Activated CD8-positive, alpha-beta memory T cell treated with anti-CD3 and anti-CD28 coated beads, Interleukin-2, amount 10 ng/mL, durations not matched to agents 7 days and 5 days (primary cell): Measurements from ENCODE around the gene MFAP4. TPM values are rescaled to one million over a fixed set of nuclear protein-coding genes. Genes with fewer than 3 reads are reported as not detected.

Experiments
- ATAC-seq: fragments of 150-1000 bp; cut with Tn5 transposase; one replicate; pipeline ENCODE4 v1.10.0; 2021; ENCODE audit warnings: moderate library complexity
- CTCF ChIA-PET: fragments of 350-600 bp; sonication (Branson Sonifier 250); formaldehyde crosslinking; loops from one replicate; lab custom pipeline; 2021; ENCODE audit warnings: antibody characterized with exemption; lab: Charles Lee
- DNase-seq: peaks from one replicate; pipeline ENCODE4 v3.0.0-alpha.2; 2020
- H3K27ac Mint-ChIP-seq: one replicate; pipeline ENCODE4 v1.8.0; 2021; ENCODE audit warnings: mild to moderate bottlenecking, mixed read lengths
- H3K27me3 Mint-ChIP-seq: one replicate; pipeline ENCODE4 v1.8.0; 2021; ENCODE audit warnings: mixed read lengths
- H3K36me3 Mint-ChIP-seq: one replicate; pipeline ENCODE4 v1.8.0; 2021; ENCODE audit warnings: mild to moderate bottlenecking, mixed read lengths
- H3K4me1 Mint-ChIP-seq: one replicate; pipeline ENCODE4 v1.8.0; 2021; ENCODE audit warnings: mixed read lengths
- H3K4me3 Mint-ChIP-seq: one replicate; pipeline ENCODE4 v1.8.0; 2021; ENCODE audit warnings: mild to moderate bottlenecking, moderate library complexity, mixed read lengths
- H3K9me3 Mint-ChIP-seq: one replicate; pipeline ENCODE4 v1.8.0; 2022; ENCODE audit warnings: low read depth, mixed read lengths
- total RNA-seq, 2 experiments: library from RNA; stranded (reverse); gene quantifications; one replicate each; pipeline ENCODE4 v1.2.3, GENCODE V29; 2021

MFAP4 gene
- total RNA-seq, 2 experiments from 2014 or later, result not detected

DNA sequence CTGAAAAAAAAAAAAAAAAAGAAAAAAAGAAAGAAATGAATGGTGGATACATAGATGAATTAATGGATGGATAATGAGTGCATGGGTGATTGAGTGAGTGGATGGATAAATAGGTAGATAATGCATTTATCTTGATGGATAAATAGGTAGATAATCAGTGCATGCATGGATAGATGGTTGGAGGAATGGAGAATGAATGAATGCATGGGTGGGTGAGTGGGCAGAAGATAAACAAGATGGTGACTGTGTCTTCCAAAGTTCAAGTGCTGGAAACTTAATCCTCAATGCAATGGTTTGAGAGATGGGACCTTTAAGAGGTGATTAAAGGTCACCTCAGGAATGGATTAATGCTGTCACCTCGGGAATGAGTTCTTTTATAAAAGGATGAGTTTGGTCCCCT, 17.3 kb upstream of the MFAP4 start:
- Mint-ChIP-seq H3K36me3 (no peaks in the 10 kb centered on the region), H3K4me1 (no peaks in the 10 kb centered on the region), H3K4me3 (no peak overlapping the region), H3K9me3 (no peaks in the 10 kb centered on the region), H3K27me3 (peaks cover 3% of the 10 kb centered on the region), H3K27ac (no peak overlapping the region)
- CTCF ChIA-PET, result no interaction called here
- ATAC-seq (no peak), DNase-seq (no peak)

GRCh38 chr17:19403021-19403420, 16.0 kb upstream of the MFAP4 start:
- H3K9me3 Mint-ChIP-seq, result no peaks in the 10 kb centered on the region
- H3K27me3 Mint-ChIP-seq, result peaks cover 3% of the 10 kb centered on the region
- ATAC-seq (no peak), DNase-seq (no peak)
- no peak overlapping the region for H3K4me3 Mint-ChIP-seq
- CTCF ChIA-PET, result interaction anchor here (1.7 kb wide), 1 partner anchor 40 kb away, joined by 7 read pairs; the partner anchor contains the start of gene B9D1
- H3K4me1 Mint-ChIP-seq, result no peaks in the 10 kb centered on the region
- no peaks in the 10 kb centered on the region for H3K36me3 Mint-ChIP-seq
- H3K27ac Mint-ChIP-seq, result no peak overlapping the region

GRCh38 chr17:19402171-19402570, 15.2 kb upstream of the MFAP4 start:
- no peak overlapping the region for H3K27ac Mint-ChIP-seq
- no peaks in the 10 kb centered on the region for H3K36me3 Mint-ChIP-seq
- DNase-seq (no peak), ATAC-seq (no peak)
- no peak overlapping the region for H3K4me3 Mint-ChIP-seq
- no peaks in the 10 kb centered on the region for H3K4me1 Mint-ChIP-seq
- H3K9me3 Mint-ChIP-seq, result no peaks in the 10 kb centered on the region
- peaks cover 3% of the 10 kb centered on the region for H3K27me3 Mint-ChIP-seq
- CTCF ChIA-PET, result interaction anchor here (1.5 to 1.7 kb wide), 2 partner anchors 39 to 45 kb away, joined by 4 to 7 read pairs; partner anchors contain the start of gene B9D1

- DNase-seq (no peak), ATAC-seq (no peak)
- CTCF ChIA-PET, result interaction anchor here (1.3 to 1.7 kb wide), 3 partner anchors 38 to 46 kb away, joined by 4 to 7 read pairs (median 4); partner anchors contain the start of gene B9D1
- no peaks in the 10 kb centered on the region for H3K4me1 Mint-ChIP-seq
- H3K4me3 Mint-ChIP-seq, result no peak overlapping the region
- no peak overlapping the region for H3K27ac Mint-ChIP-seq
- no peaks in the 10 kb centered on the region for H3K36me3 Mint-ChIP-seq
- H3K27me3 Mint-ChIP-seq, result peaks cover 4% of the 10 kb centered on the region
- no peaks in the 10 kb centered on the region for H3K9me3 Mint-ChIP-seq
These were observed 14.5 kb upstream of the MFAP4 start for GRCh38 chr17:19401321-19402010.

DNA sequence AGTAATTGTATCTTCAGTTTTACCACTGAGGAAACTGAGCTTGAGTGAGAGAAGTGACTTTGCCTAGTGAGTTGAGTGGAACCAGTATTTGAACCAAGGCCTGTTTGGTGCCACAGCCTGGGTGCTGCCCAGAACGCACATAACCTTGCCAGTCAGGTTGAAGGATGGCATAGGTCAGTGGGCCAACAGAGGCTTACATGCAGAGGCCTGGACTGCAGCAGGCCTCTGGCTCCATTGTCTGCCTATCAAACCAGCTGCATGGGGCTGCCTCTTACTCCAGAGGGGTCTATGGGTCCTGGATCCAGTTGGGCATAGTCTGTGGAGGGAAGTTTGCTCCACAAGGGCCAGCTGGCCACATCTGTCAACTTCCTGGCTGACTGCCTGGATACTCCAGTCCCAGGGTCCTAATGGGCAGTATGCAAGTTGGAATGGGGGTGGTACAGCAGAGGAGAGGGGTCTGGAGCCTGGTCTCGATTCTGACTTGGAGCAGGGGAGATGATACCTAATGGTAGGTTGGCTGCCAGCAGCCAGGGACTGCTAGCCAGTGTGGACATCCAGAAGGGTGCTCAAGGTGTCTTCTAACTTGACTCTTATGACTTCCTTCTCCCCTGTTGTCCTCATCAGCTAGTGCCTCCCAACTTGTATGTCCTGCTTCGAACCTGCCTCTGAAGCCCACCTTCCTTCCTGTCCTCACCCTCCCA, 12.9 kb upstream of the MFAP4 start:
- no peak overlapping the region for H3K4me3 Mint-ChIP-seq
- no peak for DNase-seq
- peaks cover 12% of the 10 kb centered on the region for H3K27me3 Mint-ChIP-seq
- no peaks in the 10 kb centered on the region for H3K9me3 Mint-ChIP-seq
- no peaks in the 10 kb centered on the region for H3K36me3 Mint-ChIP-seq
- no peaks in the 10 kb centered on the region for H3K4me1 Mint-ChIP-seq
- no peak for ATAC-seq
- CTCF ChIA-PET, result interaction anchor here (1.2 to 1.3 kb wide), 2 partner anchors 37 to 144 kb away, joined by 4 read pairs; no protein-coding TSS in a partner anchor
- H3K27ac Mint-ChIP-seq, result no peak overlapping the region

DNA sequence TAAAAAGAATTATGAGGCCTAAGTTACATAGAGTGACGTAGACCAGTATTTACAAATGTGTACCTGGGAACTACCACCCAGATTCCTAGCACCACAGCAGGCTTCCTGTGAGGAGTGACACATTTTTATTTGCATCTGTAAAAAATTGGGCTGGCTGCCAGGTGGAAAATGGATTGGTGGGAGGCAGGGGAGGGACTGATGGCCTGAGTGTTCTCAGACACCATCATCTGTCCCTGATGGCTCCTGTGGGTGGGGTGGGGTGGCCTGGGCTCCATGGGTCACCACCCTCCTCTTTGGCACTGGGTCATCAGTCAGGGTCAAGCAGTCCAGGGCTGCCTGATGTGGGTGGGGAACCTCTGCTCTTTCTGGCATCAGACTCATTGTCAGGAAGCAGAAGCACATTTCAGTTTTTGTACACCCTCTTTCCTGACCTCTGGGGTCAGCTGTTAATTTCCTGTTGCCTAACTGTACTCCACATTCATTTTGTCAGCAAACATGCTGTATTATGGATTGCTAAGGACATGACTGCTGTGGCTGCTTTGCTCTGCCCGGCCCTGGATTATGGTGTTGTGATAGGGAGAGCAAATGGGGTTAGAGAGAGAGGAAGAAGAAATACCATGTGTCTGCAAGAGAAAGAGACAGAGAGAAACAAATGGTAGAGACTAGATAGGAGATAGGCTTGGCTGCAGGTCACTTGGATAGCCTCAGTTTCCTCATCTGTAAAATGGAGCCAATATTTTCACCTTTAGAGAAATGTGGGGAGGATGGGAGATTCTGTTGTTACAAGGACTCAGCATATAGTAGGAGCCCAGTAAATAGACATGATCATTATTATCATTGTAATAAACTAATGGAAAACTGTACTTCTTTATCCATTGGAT, 11.6 kb upstream of the MFAP4 start:
- peaks cover 19% of the 10 kb centered on the region for H3K27me3 Mint-ChIP-seq
- no peaks in the 10 kb centered on the region for H3K4me1 Mint-ChIP-seq
- CTCF ChIA-PET, result no interaction called here
- H3K27ac Mint-ChIP-seq, result no peak overlapping the region
- H3K36me3 Mint-ChIP-seq, result no peaks in the 10 kb centered on the region
- H3K9me3 Mint-ChIP-seq, result no peaks in the 10 kb centered on the region
- H3K4me3 Mint-ChIP-seq, result no peak overlapping the region
- ATAC-seq, result no peak
- DNase-seq, result no peak

- no peak for DNase-seq
- CTCF ChIA-PET, result interaction anchor here (1.3 kb wide), 1 partner anchor 28 kb away, joined by 3 read pairs; no protein-coding TSS in a partner anchor
- no peak for ATAC-seq
- Mint-ChIP-seq H3K9me3 (no peaks in the 10 kb centered on the region), H3K4me1 (no peaks in the 10 kb centered on the region), H3K4me3 (no peak overlapping the region), H3K27me3 (peaks cover 28% of the 10 kb centered on the region), H3K27ac (no peak overlapping the region), H3K36me3 (no peaks in the 10 kb centered on the region)
These were observed 10.6 kb upstream of the MFAP4 start for GRCh38 chr17:19397556-19398041.

DNA sequence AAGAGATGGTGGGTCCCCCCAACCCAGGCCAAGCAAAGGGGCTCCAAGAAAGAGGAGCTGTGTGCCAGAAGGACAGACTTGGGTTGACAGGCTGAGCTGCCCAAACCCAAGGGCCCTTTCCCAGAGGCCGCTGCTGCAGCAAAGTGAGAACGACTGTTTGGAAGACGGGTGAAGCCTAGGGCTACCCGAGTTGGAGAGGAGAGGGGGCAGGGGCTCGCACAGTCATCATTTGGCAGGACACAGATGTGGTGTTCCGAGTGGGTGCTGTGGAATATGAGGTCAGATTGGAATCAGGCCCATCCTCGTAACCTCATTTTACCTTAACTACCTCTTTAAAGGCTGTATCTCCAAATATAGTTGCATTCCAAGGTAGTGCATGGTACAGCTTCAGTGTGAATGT, 5.3 kb upstream of the MFAP4 start:
- CTCF ChIA-PET, result no interaction called here
- no peaks in the 10 kb centered on the region for H3K4me1 Mint-ChIP-seq
- no peak overlapping the region for H3K27ac Mint-ChIP-seq
- no peak for ATAC-seq
- peaks cover 31% of the 10 kb centered on the region for H3K27me3 Mint-ChIP-seq
- no peaks in the 10 kb centered on the region for H3K9me3 Mint-ChIP-seq
- no peak overlapping the region for H3K4me3 Mint-ChIP-seq
- no peak for DNase-seq
- H3K36me3 Mint-ChIP-seq, result no peaks in the 10 kb centered on the region

GRCh38 chr17:19391432-19391831, 4.4 kb upstream of the MFAP4 start:
- H3K36me3 Mint-ChIP-seq, result no peaks in the 10 kb centered on the region
- CTCF ChIA-PET, result no interaction called here
- no peak overlapping the region for H3K27ac Mint-ChIP-seq
- ATAC-seq (no peak), DNase-seq (no peak)
- no peak overlapping the region for H3K4me3 Mint-ChIP-seq
- no peaks in the 10 kb centered on the region for H3K4me1 Mint-ChIP-seq
- H3K9me3 Mint-ChIP-seq, result no peaks in the 10 kb centered on the region
- peaks cover 29% of the 10 kb centered on the region for H3K27me3 Mint-ChIP-seq

- DNase-seq (no peak), ATAC-seq (no peak)
- Mint-ChIP-seq H3K4me1 (no peaks in the 10 kb centered on the region), H3K36me3 (no peaks in the 10 kb centered on the region), H3K4me3 (no peak overlapping the region), H3K27me3 (peaks cover 26% of the 10 kb centered on the region), H3K9me3 (no peaks in the 10 kb centered on the region), H3K27ac (no peak overlapping the region)
- CTCF ChIA-PET, result no interaction called here
These were observed 4.0 kb upstream of the MFAP4 start for GRCh38 chr17:19390951-19391350.

- DNase-seq, result no peak
- H3K27ac Mint-ChIP-seq, result no peak overlapping the region
- CTCF ChIA-PET, result interaction anchor here (0.6 to 1.9 kb wide), 4 partner anchors 26 to 378 kb away, joined by 3 to 5 read pairs (median 5); partner anchors contain the start of gene B9D1
These were observed 2.1 kb upstream of the MFAP4 start for GRCh38 chr17:19388791-19389785.

GRCh38 chr17:19387921-19388521, 1.0 kb upstream of the MFAP4 start:
- Mint-ChIP-seq H3K36me3 (peaks cover 1% of the 10 kb centered on the region), H3K4me3 (no peak overlapping the region), H3K4me1 (no peaks in the 10 kb centered on the region), H3K27me3 (peaks cover 7% of the 10 kb centered on the region), H3K9me3 (no peaks in the 10 kb centered on the region), H3K27ac (no peak overlapping the region)
- no peak for DNase-seq
- no peak for ATAC-seq
- CTCF ChIA-PET, result no interaction called here

More at GRCh38 chr17:19388791-19389785, 2.1 kb upstream of the MFAP4 start:
- Mint-ChIP-seq H3K9me3 (no peaks in the 10 kb centered on the region), H3K27me3 (peaks cover 15% of the 10 kb centered on the region), H3K4me3 (no peak overlapping the region), H3K4me1 (no peaks in the 10 kb centered on the region), H3K36me3 (no peaks in the 10 kb centered on the region)
- no peak for ATAC-seq
